ENCODE measurements around the gene SP9.

The SP9 gene

GRCh38 chr2:174334278-174334715 lies 457 bp upstream of the SP9 start:
- Histone ChIP-seq H3K4me3 (ENCODE audit: low read depth in 1 of 2, low read length in 2 of 2) (no peak overlapping the region), H3K27me3 (ENCODE audit: low read depth, low read length) (peaks cover 91% of the 10 kb centered on the region), H3K36me3 (ENCODE audit: control insufficient read depth in 1 of 2, insufficient read depth in 2 of 2, low read length in 2 of 2) (no peaks in the 10 kb centered on the region), H3K9me3 (ENCODE audit: control insufficient read depth in 1 of 2, low read length in 2 of 2) (peaks cover 2 to 6% of the 10 kb centered on the region in 2 donors), H3K4me1 (ENCODE audit: control insufficient read depth in 1 of 2, insufficient read depth in 2 of 2, low read length in 2 of 2) (peaks cover 6 to 53% of the 10 kb centered on the region in 2 donors), H3K27ac (ENCODE audit: low read length) (no peak overlapping the region)

GRCh38 chr2:174335254-174335987 lies 667 bp downstream of the SP9 start:
- Histone ChIP-seq H3K27ac (ENCODE audit: low read length) (no peak overlapping the region), H3K9me3 (ENCODE audit: control insufficient read depth in 1 of 2, low read length in 2 of 2) (peaks cover 2 to 6% of the 10 kb centered on the region in 2 donors), H3K4me3 (ENCODE audit: low read depth in 1 of 2, low read length in 2 of 2) (peak overlapping the region in 1 of 2 donors; percentile 54), H3K4me1 (ENCODE audit: control insufficient read depth in 1 of 2, insufficient read depth in 2 of 2, low read length in 2 of 2) (peaks cover 6 to 59% of the 10 kb centered on the region in 2 donors), H3K36me3 (ENCODE audit: control insufficient read depth in 1 of 2, insufficient read depth in 2 of 2, low read length in 2 of 2) (no peaks in the 10 kb centered on the region), H3K27me3 (ENCODE audit: low read depth, low read length) (peaks cover 89% of the 10 kb centered on the region)

GRCh38 chr2:174335988-174336500 lies 1.3 kb downstream of the SP9 start:
- Histone ChIP-seq H3K4me3 (ENCODE audit: low read depth in 1 of 2, low read length in 2 of 2) (peak overlapping the region in 1 of 2 donors; percentile 54), H3K27me3 (ENCODE audit: low read depth, low read length) (peaks cover 89% of the 10 kb centered on the region), H3K9me3 (ENCODE audit: control insufficient read depth in 1 of 2, low read length in 2 of 2) (peaks cover 2 to 6% of the 10 kb centered on the region in 2 donors), H3K4me1 (ENCODE audit: control insufficient read depth in 1 of 2, insufficient read depth in 2 of 2, low read length in 2 of 2) (peaks cover 6 to 65% of the 10 kb centered on the region in 2 donors), H3K27ac (ENCODE audit: low read length) (no peak overlapping the region), H3K36me3 (ENCODE audit: control insufficient read depth in 1 of 2, insufficient read depth in 2 of 2, low read length in 2 of 2) (no peaks in the 10 kb centered on the region)

- Histone ChIP-seq H3K36me3 (ENCODE audit: control insufficient read depth in 1 of 2, insufficient read depth in 2 of 2, low read length in 2 of 2) (no peaks in the 10 kb centered on the region), H3K27me3 (ENCODE audit: low read depth, low read length) (peaks cover 87% of the 10 kb centered on the region), H3K4me1 (ENCODE audit: control insufficient read depth in 1 of 2, insufficient read depth in 2 of 2, low read length in 2 of 2) (peaks cover 6 to 71% of the 10 kb centered on the region in 2 donors), H3K27ac (ENCODE audit: low read length) (no peak overlapping the region), H3K4me3 (ENCODE audit: low read depth in 1 of 2, low read length in 2 of 2) (peak overlapping the region in 1 of 2 donors; percentile 54), H3K9me3 (ENCODE audit: control insufficient read depth in 1 of 2, low read length in 2 of 2) (peaks cover 2 to 6% of the 10 kb centered on the region in 2 donors)
Observed at GRCh38 chr2:174336501-174337336, 2.0 kb downstream of the SP9 start.

- H3K27ac ChIP-seq (ENCODE audit: low read length) = no peak overlapping the region
- no peaks in the 10 kb centered on the region for H3K36me3 ChIP-seq (ENCODE audit: control insufficient read depth in 1 of 2, insufficient read depth in 2 of 2, low read length in 2 of 2)
- peak overlapping the region in 1 of 2 donors; percentile 54 for H3K4me3 ChIP-seq (ENCODE audit: low read depth in 1 of 2, low read length in 2 of 2)
- peaks cover 2 to 6% of the 10 kb centered on the region in 2 donors for H3K9me3 ChIP-seq (ENCODE audit: control insufficient read depth in 1 of 2, low read length in 2 of 2)
- H3K27me3 ChIP-seq (ENCODE audit: low read depth, low read length) = peaks cover 87% of the 10 kb centered on the region
- H3K4me1 ChIP-seq (ENCODE audit: control insufficient read depth in 1 of 2, insufficient read depth in 2 of 2, low read length in 2 of 2) = peaks cover 6 to 75% of the 10 kb centered on the region in 2 donors
Observed at GRCh38 chr2:174337337-174338146, 2.8 kb downstream of the SP9 start.

GRCh38 chr2:174338147-174338605 lies 3.4 kb downstream of the SP9 start:
- no peak overlapping the region for H3K4me3 ChIP-seq (ENCODE audit: low read depth in 1 of 2, low read length in 2 of 2)
- H3K9me3 ChIP-seq (ENCODE audit: control insufficient read depth in 1 of 2, low read length in 2 of 2) = peaks cover 2 to 6% of the 10 kb centered on the region in 2 donors
- no peaks in the 10 kb centered on the region for H3K36me3 ChIP-seq (ENCODE audit: control insufficient read depth in 1 of 2, insufficient read depth in 2 of 2, low read length in 2 of 2)
- H3K4me1 ChIP-seq (ENCODE audit: control insufficient read depth in 1 of 2, insufficient read depth in 2 of 2, low read length in 2 of 2) = peaks cover 10 to 74% of the 10 kb centered on the region in 2 donors
- H3K27ac ChIP-seq (ENCODE audit: low read length) = no peak overlapping the region
- H3K27me3 ChIP-seq (ENCODE audit: low read depth, low read length) = peaks cover 87% of the 10 kb centered on the region

- H3K4me1 ChIP-seq (ENCODE audit: control insufficient read depth in 1 of 2, insufficient read depth in 2 of 2, low read length in 2 of 2) = peaks cover 5 to 74% of the 10 kb centered on the region in 2 donors
- no peak overlapping the region for H3K4me3 ChIP-seq (ENCODE audit: low read depth in 1 of 2, low read length in 2 of 2)
- H3K27me3 ChIP-seq (ENCODE audit: low read depth, low read length) = peaks cover 87% of the 10 kb centered on the region
- no peak overlapping the region for H3K27ac ChIP-seq (ENCODE audit: low read length)
- no peaks in the 10 kb centered on the region for H3K36me3 ChIP-seq (ENCODE audit: control insufficient read depth in 1 of 2, insufficient read depth in 2 of 2, low read length in 2 of 2)
- H3K9me3 ChIP-seq (ENCODE audit: control insufficient read depth in 1 of 2, low read length in 2 of 2) = peaks cover 2 to 6% of the 10 kb centered on the region in 2 donors
Observed at GRCh38 chr2:174338671-174339560, 4.2 kb downstream of the SP9 start.

GRCh38 chr2:174339561-174340399 lies 5.0 kb downstream of the SP9 start:
- no peak overlapping the region for H3K4me3 ChIP-seq (ENCODE audit: low read depth in 1 of 2, low read length in 2 of 2)
- no peaks in the 10 kb centered on the region for H3K36me3 ChIP-seq (ENCODE audit: control insufficient read depth in 1 of 2, insufficient read depth in 2 of 2, low read length in 2 of 2)
- peaks cover 2 to 6% of the 10 kb centered on the region in 2 donors for H3K9me3 ChIP-seq (ENCODE audit: control insufficient read depth in 1 of 2, low read length in 2 of 2)
- no peak overlapping the region for H3K27ac ChIP-seq (ENCODE audit: low read length)
- H3K4me1 ChIP-seq (ENCODE audit: control insufficient read depth in 1 of 2, insufficient read depth in 2 of 2, low read length in 2 of 2) = peaks cover 9 to 71% of the 10 kb centered on the region in 2 donors
- peaks cover 87% of the 10 kb centered on the region for H3K27me3 ChIP-seq (ENCODE audit: low read depth, low read length)

- peaks cover 83% of the 10 kb centered on the region for H3K27me3 ChIP-seq (ENCODE audit: low read depth, low read length)
- no peak overlapping the region for H3K27ac ChIP-seq (ENCODE audit: low read length)
- H3K4me3 ChIP-seq (ENCODE audit: low read depth in 1 of 2, low read length in 2 of 2) = no peak overlapping the region
- H3K36me3 ChIP-seq (ENCODE audit: control insufficient read depth in 1 of 2, insufficient read depth in 2 of 2, low read length in 2 of 2) = no peaks in the 10 kb centered on the region
- peaks cover 12 to 62% of the 10 kb centered on the region in 2 donors for H3K4me1 ChIP-seq (ENCODE audit: control insufficient read depth in 1 of 2, insufficient read depth in 2 of 2, low read length in 2 of 2)
- peaks cover 2 to 6% of the 10 kb centered on the region in 2 donors for H3K9me3 ChIP-seq (ENCODE audit: control insufficient read depth in 1 of 2, low read length in 2 of 2)
Observed at GRCh38 chr2:174340400-174341292, 5.9 kb downstream of the SP9 start.

Data from muscle layer of duodenum (tissue), 2 donors.